Uterus (tissue), 4 donors: ENCODE measurements around the gene POLE. TPM values are rescaled to one million over a fixed set of nuclear protein-coding genes. Genes with fewer than 3 reads are reported as not detected.

Experiments used
- DNase-seq, 2 donors: peaks; one replicate each; pipeline ENCODE4 v3.0.0-alpha.2; 2019 to 2020
- H3K27ac ChIP-seq, 2 donors: fragments of 200-600 bp; sonication (generic); 1 replicate in 1 of 2; 2 replicates in 1 of 2; pipeline ENCODE4 v1.5.1; 2016 to 2018
- H3K27me3 ChIP-seq, 2 donors: fragments of 200-600 bp; sonication (generic); one replicate each; pipeline ENCODE4 v1.5.1; 2018 to 2019; ENCODE audit warnings: control low read depth in 1 of 2
- H3K36me3 ChIP-seq, 2 donors: fragments of 200-600 bp; sonication (generic); one replicate each; pipeline ENCODE4 v1.5.1; 2019; ENCODE audit warnings: control low read depth in 1 of 2
- H3K4me1 ChIP-seq, 2 donors: fragments of 200-600 bp; sonication (generic); one replicate each; pipeline ENCODE4 v1.5.1; 2018 to 2019; ENCODE audit warnings: control low read depth in 1 of 2
- H3K4me3 ChIP-seq, 2 donors: fragments of 200-600 bp; sonication (generic); 1 replicate in 1 of 2; 2 replicates in 1 of 2; pipeline ENCODE4 v1.5.1; 2018 to 2019; ENCODE audit warnings: mild to moderate bottlenecking in 1 of 2
- H3K9me3 ChIP-seq, 2 donors: fragments of 200-600 bp; sonication (generic); one replicate each; pipeline ENCODE4 v1.5.1; 2019; ENCODE audit warnings: control low read depth in 1 of 2
- POLR2A ChIP-seq, 2 donors: fragments of 450-650 bp; IDR thresholded peaks; one replicate each; pipeline ENCODE4 v1.6.1; 2016; ENCODE audit warnings: antibody characterized with exemption in 2 of 2, mild to moderate bottlenecking in 1 of 2, moderate library complexity in 1 of 2
- intact Hi-C: fragments of 100-400 bp; cut with DNase I; formaldehyde crosslinking; loops from one replicate; pipeline ENCODE4 v1.15.1; 2023; ENCODE audit warnings: low total_unique reads
- total RNA-seq, 4 donors: library from RNA; depleted of rRNA in 3 of 4; stranded (reverse); fragments of >200 nt in 3 of 4; gene quantifications; one replicate each; pipeline versions ENCODE4 v1.1.0 to v1.2.4, GENCODE V29; 2014 to 2023
- TF ChIP-seq, protein P1 (sequence below), 4 experiments: fragments of 200-600 bp in 2 of 4; fragments of 450-650 bp in 2 of 4; sonication (generic) in 2 of 4; IDR thresholded peaks; one replicate each; pipeline ENCODE4 v1.5.1; 2016 to 2019; ENCODE audit warnings: antibody characterized with exemption in 4 of 4, mild to moderate bottlenecking in 2 of 4, moderate library complexity in 1 of 4
- donor health status: DM: yes; HTN: yes; CAD: no.

Gene POLE
- total RNA-seq, 4 donors from 2014 or later: 7.7 to 71.3 (median 28.8) TPM

DNA sequence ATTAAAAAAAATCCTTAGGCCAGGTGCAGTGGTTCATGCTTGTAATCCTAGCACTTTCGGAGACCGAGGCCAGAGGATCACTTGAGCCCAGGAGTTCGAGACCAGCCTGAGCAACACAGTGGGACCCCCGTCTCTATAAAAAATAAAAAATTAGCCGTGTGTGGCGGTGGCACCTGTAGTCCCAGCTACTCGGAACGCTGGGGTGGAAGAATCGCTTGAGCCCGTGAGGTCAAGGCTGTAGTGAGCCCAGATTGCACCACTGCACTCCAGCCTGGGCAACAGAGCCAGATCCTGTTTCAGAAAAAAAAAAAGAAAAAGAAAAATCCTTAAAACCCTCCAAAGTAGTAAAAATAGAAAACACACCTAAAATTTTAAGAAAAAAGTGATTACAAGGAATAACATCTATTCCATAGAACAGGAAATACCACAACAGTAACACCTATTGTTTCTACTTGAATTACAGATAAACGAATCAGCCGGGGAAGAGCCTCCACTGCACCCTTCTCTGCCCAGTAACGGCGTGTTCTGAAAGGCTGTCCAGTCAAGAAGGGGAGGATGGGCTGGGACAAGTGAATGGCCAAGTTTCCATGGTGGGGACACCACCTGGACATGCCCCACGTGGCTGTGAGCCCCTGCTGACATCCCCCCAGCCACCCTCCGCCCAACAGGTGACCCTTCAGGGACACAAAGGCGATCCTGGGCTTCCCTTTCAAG, 17.8 kb downstream of the POLE start:
- Histone ChIP-seq H3K4me3 (no peak overlapping the region), H3K27ac (no peak overlapping the region), H3K27me3 (no peaks in the 10 kb centered on the region), H3K9me3 (no peaks in the 10 kb centered on the region), H3K4me1 (no peaks in the 10 kb centered on the region), H3K36me3 (no peaks in the 10 kb centered on the region)
- TF ChIP-seq, protein P1, sequence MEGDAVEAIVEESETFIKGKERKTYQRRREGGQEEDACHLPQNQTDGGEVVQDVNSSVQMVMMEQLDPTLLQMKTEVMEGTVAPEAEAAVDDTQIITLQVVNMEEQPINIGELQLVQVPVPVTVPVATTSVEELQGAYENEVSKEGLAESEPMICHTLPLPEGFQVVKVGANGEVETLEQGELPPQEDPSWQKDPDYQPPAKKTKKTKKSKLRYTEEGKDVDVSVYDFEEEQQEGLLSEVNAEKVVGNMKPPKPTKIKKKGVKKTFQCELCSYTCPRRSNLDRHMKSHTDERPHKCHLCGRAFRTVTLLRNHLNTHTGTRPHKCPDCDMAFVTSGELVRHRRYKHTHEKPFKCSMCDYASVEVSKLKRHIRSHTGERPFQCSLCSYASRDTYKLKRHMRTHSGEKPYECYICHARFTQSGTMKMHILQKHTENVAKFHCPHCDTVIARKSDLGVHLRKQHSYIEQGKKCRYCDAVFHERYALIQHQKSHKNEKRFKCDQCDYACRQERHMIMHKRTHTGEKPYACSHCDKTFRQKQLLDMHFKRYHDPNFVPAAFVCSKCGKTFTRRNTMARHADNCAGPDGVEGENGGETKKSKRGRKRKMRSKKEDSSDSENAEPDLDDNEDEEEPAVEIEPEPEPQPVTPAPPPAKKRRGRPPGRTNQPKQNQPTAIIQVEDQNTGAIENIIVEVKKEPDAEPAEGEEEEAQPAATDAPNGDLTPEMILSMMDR (IDR thresholded peaks at IDR 0.05): no peak
- TF ChIP-seq POLR2A (IDR thresholded peaks at IDR 0.05): no peak
- intact Hi-C loops: no loop called here
- DNase-seq: no peak

DNA sequence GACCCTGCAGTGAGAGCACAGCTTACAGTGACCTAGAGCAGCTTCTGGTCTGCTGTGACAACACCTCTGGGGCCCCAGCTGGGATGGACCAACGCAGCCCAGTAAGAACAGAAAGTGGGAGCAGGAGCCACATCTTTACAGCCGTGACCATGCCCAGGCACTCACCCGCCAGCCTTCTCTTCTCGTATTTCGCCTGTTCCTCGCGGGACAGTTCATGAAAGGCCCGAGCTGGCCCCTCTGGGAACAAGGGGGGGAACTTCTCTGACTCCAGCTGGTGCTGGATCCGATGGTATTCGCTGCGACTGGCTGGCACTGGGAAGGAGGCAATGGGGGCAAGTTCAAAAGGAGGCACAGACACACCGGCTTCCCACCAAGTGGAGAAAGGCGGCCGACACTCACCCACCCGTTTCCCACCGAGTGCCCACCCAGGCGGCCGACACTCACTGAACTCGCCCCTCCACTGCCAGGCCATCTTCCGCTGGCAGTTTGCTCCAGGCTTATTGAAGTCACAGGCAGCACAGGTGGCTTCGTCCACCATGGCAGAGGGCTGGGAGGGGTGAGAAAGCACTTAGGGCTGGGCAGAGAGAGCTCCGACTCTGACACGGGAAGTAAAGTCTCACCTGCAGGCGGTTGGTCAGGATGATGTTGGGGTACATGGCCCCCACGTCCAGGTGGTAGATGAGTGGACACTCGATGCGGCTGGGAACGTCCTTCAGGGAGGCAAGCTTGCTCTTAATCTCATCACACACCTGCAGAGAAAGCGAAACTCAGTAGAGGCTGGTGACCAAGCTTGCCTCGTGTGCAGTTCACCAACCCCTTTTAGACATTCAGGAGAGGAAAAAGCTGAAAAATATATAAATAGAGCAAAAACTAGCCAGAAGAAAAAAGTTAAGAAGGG, 18.7 kb downstream of the POLE start:
- no peak for DNase-seq
- no peak overlapping the region for H3K27ac ChIP-seq
- no peaks in the 10 kb centered on the region for H3K4me1 ChIP-seq
- intact Hi-C loops: no loop called here
- no peak for TF ChIP-seq POLR2A (IDR thresholded peaks at IDR 0.05)
- TF ChIP-seq, protein P1 (IDR thresholded peaks at IDR 0.05): no peak
- H3K27me3 ChIP-seq: no peaks in the 10 kb centered on the region
- no peaks in the 10 kb centered on the region for H3K9me3 ChIP-seq
- no peaks in the 10 kb centered on the region for H3K36me3 ChIP-seq
- H3K4me3 ChIP-seq: no peak overlapping the region

DNA sequence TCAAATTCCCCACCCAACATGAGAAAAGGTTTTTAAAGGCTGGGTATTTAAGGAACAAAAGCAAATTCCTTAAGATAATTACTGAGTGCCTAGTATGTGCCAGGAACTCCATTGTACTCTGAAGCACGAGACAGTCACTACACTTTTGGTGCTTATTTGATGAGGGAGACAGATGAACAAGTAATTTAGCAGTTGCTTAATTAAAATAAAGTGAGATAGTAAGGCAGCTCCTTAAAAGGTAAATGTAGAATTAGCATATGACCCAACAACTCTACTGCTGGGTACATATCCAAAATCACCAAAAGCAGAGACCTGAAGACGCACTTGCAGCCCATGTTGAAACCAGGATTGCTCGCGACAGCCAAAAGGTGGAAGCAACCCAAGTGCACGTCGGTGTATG, 21.3 kb downstream of the POLE start:
- no peak overlapping the region for H3K27ac ChIP-seq
- no peak for DNase-seq
- no peak overlapping the region for H3K4me3 ChIP-seq
- H3K4me1 ChIP-seq: no peaks in the 10 kb centered on the region
- TF ChIP-seq, protein P1 (IDR thresholded peaks at IDR 0.05): no peak
- TF ChIP-seq POLR2A (IDR thresholded peaks at IDR 0.05): no peak
- intact Hi-C loops: no loop called here
- no peaks in the 10 kb centered on the region for H3K27me3 ChIP-seq
- H3K9me3 ChIP-seq: no peaks in the 10 kb centered on the region
- no peaks in the 10 kb centered on the region for H3K36me3 ChIP-seq

DNA sequence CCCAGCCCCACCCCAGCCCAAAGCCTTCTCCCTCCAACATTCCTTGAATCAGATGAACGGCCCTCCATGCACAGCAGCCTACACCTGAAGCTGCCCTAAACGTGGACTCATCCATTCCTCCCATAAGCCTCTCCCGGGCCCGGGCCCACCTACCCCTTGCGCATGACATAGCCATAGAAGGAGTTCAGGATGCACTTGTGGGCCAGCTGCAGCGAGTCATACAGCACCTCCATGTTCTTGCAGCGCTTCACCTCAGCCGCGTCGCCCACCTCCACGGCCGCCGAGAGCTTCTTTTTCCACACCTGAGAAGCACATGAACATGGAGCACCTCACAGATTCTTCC, 22.0 kb downstream of the POLE start:
- H3K9me3 ChIP-seq: no peaks in the 10 kb centered on the region
- no peaks in the 10 kb centered on the region for H3K27me3 ChIP-seq
- DNase-seq: no peak
- H3K36me3 ChIP-seq: no peaks in the 10 kb centered on the region
- intact Hi-C loops: no loop called here
- TF ChIP-seq, protein P1 (IDR thresholded peaks at IDR 0.05): no peak
- TF ChIP-seq POLR2A (IDR thresholded peaks at IDR 0.05): no peak
- no peaks in the 10 kb centered on the region for H3K4me1 ChIP-seq
- no peak overlapping the region for H3K4me3 ChIP-seq
- no peak overlapping the region for H3K27ac ChIP-seq
